Effector memory CD8-positive, alpha-beta T cell (primary cell): Measurements from ENCODE around the gene USP10.
A peak's percentile ranks its signal among the peaks of the same experiment; 100 is the strongest.

Source experiments
- ATAC-seq: fragments of 150-1000 bp; cut with Tn5 transposase; replicated peaks from 2 replicates; pipeline ENCODE4 v1.10.0; 2021; ENCODE audit warnings: mild to moderate bottlenecking, moderate library complexity
- DNase-seq, 3 experiments: peaks; one replicate each; pipeline ENCODE4 v3.0.0; 2021
- H3K27ac Mint-ChIP-seq, 2 donors: one replicate each; pipeline ENCODE4 v1.8.0; 2022; ENCODE audit warnings: mild to moderate bottlenecking in 2 of 2, mixed read lengths in 2 of 2, moderate library complexity in 2 of 2
- H3K27me3 Mint-ChIP-seq, 2 donors: one replicate each; pipeline ENCODE4 v1.8.0; 2022; ENCODE audit warnings: mixed read lengths in 2 of 2
- H3K36me3 Mint-ChIP-seq: one replicate; pipeline ENCODE4 v1.8.0; 2022; ENCODE audit warnings: mild to moderate bottlenecking, moderate library complexity, mixed read lengths; ENCODE audit not compliant: insufficient read depth
- H3K4me1 Mint-ChIP-seq, 2 donors: one replicate each; pipeline ENCODE4 v1.8.0; 2022; ENCODE audit warnings: low read depth in 2 of 2, mixed read lengths in 2 of 2
- H3K4me3 Mint-ChIP-seq, 2 donors: one replicate each; pipeline ENCODE4 v1.8.0; 2022; ENCODE audit warnings: mild to moderate bottlenecking in 2 of 2, mixed read lengths in 2 of 2, moderate library complexity in 2 of 2
- H3K9me3 Mint-ChIP-seq, 2 donors: one replicate each; pipeline ENCODE4 v1.8.0; 2022; ENCODE audit warnings: mixed read lengths in 2 of 2

The USP10 gene

GRCh38 chr16:84777435-84777834 lies 77.6 kb downstream of the USP10 start:
- H3K27me3 Mint-ChIP-seq: no peaks in the 10 kb centered on the region
- H3K9me3 Mint-ChIP-seq: no peaks in the 10 kb centered on the region
- no peak for ATAC-seq
- peaks cover 0 to 1% of the 10 kb centered on the region in 2 donors for H3K4me1 Mint-ChIP-seq
- H3K27ac Mint-ChIP-seq: no peak overlapping the region
- no peak overlapping the region for H3K4me3 Mint-ChIP-seq
- no peak for DNase-seq
- H3K36me3 Mint-ChIP-seq: peaks cover 67% of the 10 kb centered on the region

- Mint-ChIP-seq H3K9me3 (no peaks in the 10 kb centered on the region), H3K27ac (peak overlapping the region in 1 of 2 donors; percentile 53)
Measured at GRCh38 chr16:84778720-84779119, 78.9 kb downstream of the USP10 start.

GRCh38 chr16:84780063-84780462 lies 80.3 kb downstream of the USP10 start:
- no peak for ATAC-seq
- Mint-ChIP-seq H3K4me3 (no peak overlapping the region), H3K27ac (no peak overlapping the region), H3K36me3 (peaks cover 56% of the 10 kb centered on the region), H3K4me1 (no peaks in the 10 kb centered on the region), H3K9me3 (no peaks in the 10 kb centered on the region), H3K27me3 (no peaks in the 10 kb centered on the region)
- DNase-seq: no peak

More at GRCh38 chr16:84778720-84779119, 78.9 kb downstream of the USP10 start:
- H3K4me3 Mint-ChIP-seq: no peak overlapping the region
- peaks cover 0 to 1% of the 10 kb centered on the region in 2 donors for H3K4me1 Mint-ChIP-seq
- DNase-seq: no peak
- peaks cover 65% of the 10 kb centered on the region for H3K36me3 Mint-ChIP-seq
- no peaks in the 10 kb centered on the region for H3K27me3 Mint-ChIP-seq
- no peak for ATAC-seq

- H3K36me3 Mint-ChIP-seq: peaks cover 49% of the 10 kb centered on the region
- ATAC-seq (no peak), DNase-seq (no peak)
Measured at GRCh38 chr16:84780544-84781376, 81.0 kb downstream of the USP10 start.

GRCh38 chr16:84782846-84783245 lies 83.0 kb downstream of the USP10 start:
- no peak for DNase-seq
- no peak for ATAC-seq
- H3K4me3 Mint-ChIP-seq: no peak overlapping the region
- H3K27me3 Mint-ChIP-seq: no peaks in the 10 kb centered on the region
- no peak overlapping the region for H3K27ac Mint-ChIP-seq
- H3K9me3 Mint-ChIP-seq: no peaks in the 10 kb centered on the region
- no peaks in the 10 kb centered on the region for H3K4me1 Mint-ChIP-seq
- peaks cover 32% of the 10 kb centered on the region for H3K36me3 Mint-ChIP-seq

More at GRCh38 chr16:84780544-84781376, 81.0 kb downstream of the USP10 start:
- Mint-ChIP-seq H3K27me3 (no peaks in the 10 kb centered on the region), H3K4me1 (no peaks in the 10 kb centered on the region), H3K27ac (no peak overlapping the region), H3K4me3 (no peak overlapping the region), H3K9me3 (no peaks in the 10 kb centered on the region)

GRCh38 chr16:84785843-84786581 lies 86.2 kb downstream of the USP10 start:
- DNase-seq: no peak
- H3K36me3 Mint-ChIP-seq: peaks cover 5% of the 10 kb centered on the region
- H3K27ac Mint-ChIP-seq: no peak overlapping the region
- H3K9me3 Mint-ChIP-seq: no peaks in the 10 kb centered on the region
- no peak for ATAC-seq
- H3K27me3 Mint-ChIP-seq: no peaks in the 10 kb centered on the region
- H3K4me3 Mint-ChIP-seq: no peak overlapping the region
- H3K4me1 Mint-ChIP-seq: no peaks in the 10 kb centered on the region

- ATAC-seq (no peak), DNase-seq (no peak)
- Mint-ChIP-seq H3K9me3 (no peaks in the 10 kb centered on the region), H3K4me3 (no peak overlapping the region), H3K4me1 (no peaks in the 10 kb centered on the region), H3K36me3 (peaks cover 5% of the 10 kb centered on the region), H3K27ac (no peak overlapping the region), H3K27me3 (no peaks in the 10 kb centered on the region)
Measured at GRCh38 chr16:84786605-84787262, 86.9 kb downstream of the USP10 start.

GRCh38 chr16:84787263-84787622 lies 87.4 kb downstream of the USP10 start:
- H3K9me3 Mint-ChIP-seq: no peaks in the 10 kb centered on the region
- peaks cover 5% of the 10 kb centered on the region for H3K36me3 Mint-ChIP-seq
- no peak for ATAC-seq
- no peak overlapping the region for H3K4me3 Mint-ChIP-seq
- no peak overlapping the region for H3K27ac Mint-ChIP-seq
- no peaks in the 10 kb centered on the region for H3K4me1 Mint-ChIP-seq
- no peak for DNase-seq
- no peaks in the 10 kb centered on the region for H3K27me3 Mint-ChIP-seq

GRCh38 chr16:84788920-84789391 lies 89.2 kb downstream of the USP10 start:
- peaks cover 5% of the 10 kb centered on the region for H3K36me3 Mint-ChIP-seq
- H3K4me3 Mint-ChIP-seq: no peak overlapping the region
- H3K27ac Mint-ChIP-seq: no peak overlapping the region
- no peaks in the 10 kb centered on the region for H3K4me1 Mint-ChIP-seq
- no peaks in the 10 kb centered on the region for H3K27me3 Mint-ChIP-seq
- H3K9me3 Mint-ChIP-seq: no peaks in the 10 kb centered on the region
- DNase-seq: no peak
- ATAC-seq: no peak

GRCh38 chr16:84789431-84789830 lies 89.6 kb downstream of the USP10 start:
- no peak for DNase-seq
- Mint-ChIP-seq H3K9me3 (no peaks in the 10 kb centered on the region), H3K27ac (no peak overlapping the region), H3K27me3 (no peaks in the 10 kb centered on the region), H3K4me1 (no peaks in the 10 kb centered on the region), H3K36me3 (peaks cover 5% of the 10 kb centered on the region), H3K4me3 (no peak overlapping the region)
- no peak for ATAC-seq

- Mint-ChIP-seq H3K4me1 (no peaks in the 10 kb centered on the region), H3K27me3 (no peaks in the 10 kb centered on the region), H3K9me3 (no peaks in the 10 kb centered on the region), H3K36me3 (no peaks in the 10 kb centered on the region), H3K27ac (no peak overlapping the region), H3K4me3 (no peak overlapping the region)
- ATAC-seq (no peak), DNase-seq (no peak)
Measured at GRCh38 chr16:84790301-84790700, 90.5 kb downstream of the USP10 start.

GRCh38 chr16:84791088-84791487 lies 91.3 kb downstream of the USP10 start:
- Mint-ChIP-seq H3K36me3 (no peaks in the 10 kb centered on the region), H3K4me1 (no peaks in the 10 kb centered on the region), H3K9me3 (no peaks in the 10 kb centered on the region), H3K27ac (no peak overlapping the region), H3K4me3 (no peak overlapping the region), H3K27me3 (no peaks in the 10 kb centered on the region)
- DNase-seq (no peak), ATAC-seq (no peak)

- no peaks in the 10 kb centered on the region for H3K4me1 Mint-ChIP-seq
- DNase-seq: no peak
- no peaks in the 10 kb centered on the region for H3K27me3 Mint-ChIP-seq
- H3K36me3 Mint-ChIP-seq: no peaks in the 10 kb centered on the region
- no peak overlapping the region for H3K4me3 Mint-ChIP-seq
- H3K9me3 Mint-ChIP-seq: no peaks in the 10 kb centered on the region
- ATAC-seq: no peak
- no peak overlapping the region for H3K27ac Mint-ChIP-seq
Measured at GRCh38 chr16:84791501-84791900, 91.7 kb downstream of the USP10 start.
